Mesendoderm (in vitro differentiated cells): ENCODE data around the gene SNAI3.

Experiments
- DNase-seq: peaks from one replicate; pipeline ENCODE4 v3.0.0; 2013
- H2AK5ac ChIP-seq: 2 replicates; pipeline ENCODE4 v1.6.1; 2013; ENCODE audit warnings: low read length, inconsistent platforms
- H2BK120ac ChIP-seq: 2 replicates; pipeline ENCODE4 v1.6.1; 2013; ENCODE audit warnings: low read depth, mild to moderate bottlenecking, low read length, moderate library complexity, mixed read lengths
- H2BK15ac ChIP-seq: replicated peaks from 2 replicates; pipeline ENCODE4 v1.6.1; 2013; ENCODE audit warnings: low read depth, mild to moderate bottlenecking, moderate library complexity
- H2BK5ac ChIP-seq: 2 replicates; pipeline ENCODE4 v1.6.1; 2013; ENCODE audit warnings: low read length, inconsistent platforms
- H3K18ac ChIP-seq: 2 replicates; pipeline ENCODE4 v1.6.1; 2013; ENCODE audit warnings: mild to moderate bottlenecking, low read length, mixed read lengths
- H3K23ac ChIP-seq: one replicate; pipeline ENCODE4 v1.6.1; 2013; ENCODE audit warnings: low read length
- H3K27ac ChIP-seq: 2 replicates; pipeline ENCODE4 v1.5.1; 2013; ENCODE audit warnings: low read depth, mild to moderate bottlenecking, inconsistent platforms, low read length, moderate library complexity
- H3K27me3 ChIP-seq: 2 replicates; pipeline ENCODE4 v1.6.1; 2013; ENCODE audit warnings: low read length, control low read depth, mild to moderate bottlenecking, inconsistent platforms; ENCODE audit not compliant: insufficient read depth, poor library complexity
- H3K36me3 ChIP-seq: 2 replicates; pipeline ENCODE4 v1.6.1; 2013; ENCODE audit warnings: low read length, inconsistent platforms; ENCODE audit not compliant: control insufficient read depth, insufficient read depth
- H3K4ac ChIP-seq: one replicate; pipeline ENCODE4 v1.6.1; 2013; ENCODE audit warnings: low read depth, mild to moderate bottlenecking, low read length, moderate library complexity
- H3K4me1 ChIP-seq: 2 replicates; pipeline ENCODE4 v1.6.1; 2013; ENCODE audit warnings: low read depth, low read length, inconsistent platforms; ENCODE audit not compliant: control insufficient read depth
- H3K4me2 ChIP-seq: 2 replicates; pipeline ENCODE4 v1.6.1; 2013; ENCODE audit warnings: low read length
- H3K4me3 ChIP-seq: 2 replicates; pipeline ENCODE4 v1.5.1; 2013; ENCODE audit warnings: mild to moderate bottlenecking, low read length
- H3K56ac ChIP-seq: one replicate; pipeline ENCODE4 v1.6.1; 2013; ENCODE audit warnings: low read length
- H3K79me1 ChIP-seq: 2 replicates; pipeline ENCODE4 v1.6.1; 2013; ENCODE audit warnings: low read length, inconsistent platforms
- H3K79me2 ChIP-seq: 2 replicates; pipeline ENCODE4 v1.6.1; 2013; ENCODE audit warnings: mild to moderate bottlenecking, low read length; ENCODE audit not compliant: control insufficient read depth, insufficient read depth
- H3K9ac ChIP-seq: 2 replicates; pipeline ENCODE4 v1.6.1; 2013; ENCODE audit warnings: low read length, inconsistent platforms
- H4K5ac ChIP-seq: one replicate; pipeline ENCODE4 v1.6.1; 2013; ENCODE audit warnings: low read length
- H4K8ac ChIP-seq: one replicate; pipeline ENCODE4 v1.6.1; 2013; ENCODE audit warnings: low read depth, mild to moderate bottlenecking, control low read depth, low read length, moderate library complexity
- WGBS: extraction: QIAGEN DNeasy Blood & Tissue Kit; methylation state at CpG from one replicate; pipeline ENCODE4 v1.1.7; 2013; ENCODE audit warnings: low lambda C conversion rate, missing lambda C conversion rate; ENCODE audit not compliant: insufficient coverage; ENCODE audit errors: extremely low coverage; 5-methylcytosine and 5-hydroxymethylcytosine counted together

SNAI3 gene

GRCh38 chr16:88649924-88650748 is 36.2 kb downstream of the SNAI3 start:
- Histone ChIP-seq H4K5ac (no peak overlapping the region), H3K4me2 (peak overlapping the region; percentile 42), H2BK5ac (no peak overlapping the region), H3K18ac (peak overlapping the region; percentile 77), H3K27me3 (no peaks in the 10 kb centered on the region), H2BK120ac (no peak overlapping the region), H3K4me3 (peak overlapping the region; percentile 85), H3K4ac (peak overlapping the region; percentile 48), H3K79me2 (no peaks in the 10 kb centered on the region), H3K27ac (peak overlapping the region; percentile 70), H3K79me1 (peaks cover 1% of the 10 kb centered on the region), H3K56ac (peak overlapping the region; percentile 98), H3K36me3 (no peaks in the 10 kb centered on the region), H3K9ac (peak overlapping the region; percentile 98), H2AK5ac (no peak overlapping the region), H4K8ac (no peak overlapping the region), H3K4me1 (peaks cover 3% of the 10 kb centered on the region), H3K23ac (no peak overlapping the region), H2BK15ac (no peak overlapping the region)
- peak; percentile 43 for DNase-seq
- WGBS = no CpG with 5 or more reads among the region's 37 CpGs

DNA sequence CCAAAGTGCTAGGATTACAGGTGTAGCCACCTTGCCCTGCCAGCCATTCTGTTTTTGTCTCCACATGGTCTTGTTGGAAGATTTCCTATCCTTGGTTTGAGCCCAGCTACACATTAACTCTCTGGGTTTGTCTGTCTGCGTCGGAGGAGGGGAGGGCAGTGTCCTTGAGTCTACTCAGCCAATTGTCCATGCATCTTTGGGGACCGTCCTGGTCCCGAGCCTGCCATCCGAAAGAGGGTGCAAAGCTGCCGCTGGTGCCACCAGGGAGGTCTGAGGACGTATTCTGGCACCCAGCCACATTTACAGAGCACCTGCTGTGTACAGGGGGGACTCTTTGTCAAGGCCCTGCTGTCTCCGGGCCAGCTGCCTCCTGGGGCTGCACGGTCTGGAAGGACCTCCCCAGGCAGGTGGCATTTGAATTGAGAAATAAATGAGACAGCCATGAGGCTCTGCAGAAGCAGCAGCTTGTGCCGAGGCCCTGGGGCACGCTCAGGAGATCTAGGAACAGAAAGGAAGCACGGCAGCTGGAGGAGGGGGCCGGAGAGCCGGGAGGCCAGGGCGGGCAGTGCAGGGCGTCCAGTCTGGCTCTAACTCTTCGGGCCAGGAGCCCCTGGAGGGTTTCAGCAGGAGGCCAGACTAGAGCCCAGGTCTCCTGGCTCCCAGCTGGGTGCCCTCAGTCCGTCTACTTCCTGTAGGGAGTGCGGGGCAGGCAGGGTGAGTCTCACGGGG is 36.9 kb downstream of the SNAI3 start:
- no peak for DNase-seq
- Histone ChIP-seq H2AK5ac (no peak overlapping the region), H3K9ac (no peak overlapping the region), H3K4ac (no peak overlapping the region), H3K4me1 (peaks cover 3% of the 10 kb centered on the region), H3K79me1 (peaks cover 1% of the 10 kb centered on the region), H3K27me3 (no peaks in the 10 kb centered on the region), H4K8ac (no peak overlapping the region), H3K18ac (no peak overlapping the region), H3K4me3 (no peak overlapping the region), H4K5ac (no peak overlapping the region), H3K56ac (peak overlapping the region; percentile 98), H2BK15ac (no peak overlapping the region), H3K4me2 (no peak overlapping the region), H3K79me2 (no peaks in the 10 kb centered on the region), H3K36me3 (no peaks in the 10 kb centered on the region), H2BK120ac (no peak overlapping the region), H3K23ac (no peak overlapping the region), H3K27ac (no peak overlapping the region), H2BK5ac (no peak overlapping the region)
- WGBS = no CpG with 5 or more reads among the region's 20 CpGs

GRCh38 chr16:88647178-88648070 is 38.9 kb downstream of the SNAI3 start:
- no peaks in the 10 kb centered on the region for H3K27me3 ChIP-seq
- H3K18ac ChIP-seq = no peak overlapping the region
- H4K5ac ChIP-seq = no peak overlapping the region
- no CpG with 5 or more reads among the region's 22 CpGs for WGBS
- H3K36me3 ChIP-seq = no peaks in the 10 kb centered on the region
- no peak for DNase-seq
- no peak overlapping the region for H2BK120ac ChIP-seq
- peaks cover 3% of the 10 kb centered on the region for H3K4me1 ChIP-seq
- no peak overlapping the region for H2BK5ac ChIP-seq
- no peak overlapping the region for H2BK15ac ChIP-seq
- H2AK5ac ChIP-seq = no peak overlapping the region
- no peaks in the 10 kb centered on the region for H3K79me2 ChIP-seq
- H4K8ac ChIP-seq = no peak overlapping the region
- H3K79me1 ChIP-seq = peaks cover 1% of the 10 kb centered on the region
- H3K56ac ChIP-seq = no peak overlapping the region
- H3K9ac ChIP-seq = no peak overlapping the region
- no peak overlapping the region for H3K4me2 ChIP-seq
- H3K4ac ChIP-seq = no peak overlapping the region
- no peak overlapping the region for H3K23ac ChIP-seq
- H3K27ac ChIP-seq = no peak overlapping the region
- H3K4me3 ChIP-seq = no peak overlapping the region

DNA sequence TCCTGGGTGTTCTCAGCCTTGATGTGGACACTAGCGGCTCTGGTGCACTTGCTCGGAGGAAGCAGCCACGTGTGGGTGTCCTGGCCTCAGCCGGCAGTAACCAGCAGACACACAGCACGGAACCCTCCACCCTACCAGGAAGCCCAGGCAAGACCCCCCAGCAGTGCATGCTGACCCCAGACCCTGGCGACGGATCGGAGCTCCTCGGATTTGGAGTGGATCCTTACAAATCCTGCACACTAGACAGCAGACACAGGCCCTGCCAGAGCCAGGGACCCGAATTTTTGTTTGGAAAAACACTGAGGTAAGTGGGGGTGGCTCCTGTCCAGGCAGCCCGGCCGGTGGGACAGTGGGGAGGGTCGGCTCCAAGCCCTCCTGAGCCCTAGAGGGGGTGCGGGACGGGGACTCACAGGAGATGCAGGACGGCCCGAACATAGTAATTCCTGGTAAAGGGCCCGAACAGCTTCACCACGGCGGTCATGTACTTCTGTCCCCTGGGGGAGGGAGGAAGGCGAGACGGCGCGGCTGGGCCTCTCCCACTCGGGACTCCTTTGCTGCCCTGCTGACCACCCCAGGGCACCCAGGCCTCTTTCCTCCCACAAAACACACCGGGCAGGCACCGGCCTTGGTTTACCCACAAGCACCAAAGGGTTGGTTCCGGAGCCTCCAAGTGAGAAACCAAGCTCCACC is 39.8 kb downstream of the SNAI3 start:
- no peak overlapping the region for H2AK5ac ChIP-seq
- no peak overlapping the region for H3K4ac ChIP-seq
- peaks cover 3% of the 10 kb centered on the region for H3K4me1 ChIP-seq
- H3K79me2 ChIP-seq = no peaks in the 10 kb centered on the region
- H3K27ac ChIP-seq = no peak overlapping the region
- no peak overlapping the region for H2BK5ac ChIP-seq
- no peak overlapping the region for H3K4me3 ChIP-seq
- H3K56ac ChIP-seq = no peak overlapping the region
- H4K8ac ChIP-seq = no peak overlapping the region
- H3K36me3 ChIP-seq = no peaks in the 10 kb centered on the region
- H3K9ac ChIP-seq = no peak overlapping the region
- no peak overlapping the region for H2BK15ac ChIP-seq
- no peak for DNase-seq
- no peak overlapping the region for H3K4me2 ChIP-seq
- H4K5ac ChIP-seq = no peak overlapping the region
- no peak overlapping the region for H3K23ac ChIP-seq
- H2BK120ac ChIP-seq = no peak overlapping the region
- no CpG with 5 or more reads among the region's 28 CpGs for WGBS
- no peaks in the 10 kb centered on the region for H3K27me3 ChIP-seq
- H3K79me1 ChIP-seq = peaks cover 1% of the 10 kb centered on the region
- H3K18ac ChIP-seq = no peak overlapping the region

GRCh38 chr16:88645941-88646340 is 40.4 kb downstream of the SNAI3 start:
- no peaks in the 10 kb centered on the region for H3K27me3 ChIP-seq
- no peaks in the 10 kb centered on the region for H3K36me3 ChIP-seq
- no peak for DNase-seq
- H3K4ac ChIP-seq = no peak overlapping the region
- no peak overlapping the region for H3K23ac ChIP-seq
- H4K8ac ChIP-seq = no peak overlapping the region
- no peak overlapping the region for H3K18ac ChIP-seq
- H2AK5ac ChIP-seq = no peak overlapping the region
- H3K56ac ChIP-seq = no peak overlapping the region
- no peak overlapping the region for H3K4me3 ChIP-seq
- H2BK120ac ChIP-seq = no peak overlapping the region
- no peaks in the 10 kb centered on the region for H3K4me1 ChIP-seq
- no peak overlapping the region for H2BK15ac ChIP-seq
- H3K79me2 ChIP-seq = no peaks in the 10 kb centered on the region
- peaks cover 1% of the 10 kb centered on the region for H3K79me1 ChIP-seq
- H4K5ac ChIP-seq = no peak overlapping the region
- WGBS = no CpG with 5 or more reads among the region's 23 CpGs
- H3K4me2 ChIP-seq = no peak overlapping the region
- H2BK5ac ChIP-seq = no peak overlapping the region
- no peak overlapping the region for H3K27ac ChIP-seq
- no peak overlapping the region for H3K9ac ChIP-seq
